Esophagus muscularis mucosa (tissue), 3 donors: Measurements from ENCODE around the gene SRSF2.

Experiments
- EP300 ChIP-seq: sonication (generic); formaldehyde crosslinking; IDR thresholded peaks from one replicate; pipeline ENCODE4 v1.6.1; 2017; ENCODE audit warnings: antibody characterized with exemption
- TF ChIP-seq, protein P1 (sequence below), 3 experiments: fragments of 200-600 bp in 2 of 3; fragments of 450-650 bp in 1 of 3; sonication (generic) in 2 of 3; IDR thresholded peaks; one replicate each; pipeline ENCODE4 v1.5.1; 2017 to 2019; ENCODE audit warnings: antibody characterized with exemption in 3 of 3, mild to moderate bottlenecking in 2 of 3, moderate library complexity in 1 of 3

DNA sequence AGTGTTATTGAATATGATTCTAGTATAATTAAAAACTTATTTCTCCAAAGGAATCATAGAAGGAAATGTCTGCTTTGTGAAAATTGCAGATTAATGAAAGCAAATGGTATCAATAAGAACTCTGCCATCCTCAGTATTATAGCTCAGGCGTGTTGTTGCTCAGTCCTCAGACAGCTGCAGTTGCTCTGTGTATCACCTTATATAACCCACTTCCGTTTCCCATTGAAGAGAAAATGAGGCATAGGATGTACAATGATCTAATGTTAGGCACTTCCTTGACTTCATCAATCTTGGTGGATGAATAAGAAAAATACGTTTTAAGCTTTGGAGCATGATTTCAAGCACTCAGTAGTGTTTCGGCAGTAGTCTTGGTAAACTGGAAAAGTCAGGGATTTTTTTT lies 14.9 kb upstream of the SRSF2 start:
- TF ChIP-seq, protein P1, sequence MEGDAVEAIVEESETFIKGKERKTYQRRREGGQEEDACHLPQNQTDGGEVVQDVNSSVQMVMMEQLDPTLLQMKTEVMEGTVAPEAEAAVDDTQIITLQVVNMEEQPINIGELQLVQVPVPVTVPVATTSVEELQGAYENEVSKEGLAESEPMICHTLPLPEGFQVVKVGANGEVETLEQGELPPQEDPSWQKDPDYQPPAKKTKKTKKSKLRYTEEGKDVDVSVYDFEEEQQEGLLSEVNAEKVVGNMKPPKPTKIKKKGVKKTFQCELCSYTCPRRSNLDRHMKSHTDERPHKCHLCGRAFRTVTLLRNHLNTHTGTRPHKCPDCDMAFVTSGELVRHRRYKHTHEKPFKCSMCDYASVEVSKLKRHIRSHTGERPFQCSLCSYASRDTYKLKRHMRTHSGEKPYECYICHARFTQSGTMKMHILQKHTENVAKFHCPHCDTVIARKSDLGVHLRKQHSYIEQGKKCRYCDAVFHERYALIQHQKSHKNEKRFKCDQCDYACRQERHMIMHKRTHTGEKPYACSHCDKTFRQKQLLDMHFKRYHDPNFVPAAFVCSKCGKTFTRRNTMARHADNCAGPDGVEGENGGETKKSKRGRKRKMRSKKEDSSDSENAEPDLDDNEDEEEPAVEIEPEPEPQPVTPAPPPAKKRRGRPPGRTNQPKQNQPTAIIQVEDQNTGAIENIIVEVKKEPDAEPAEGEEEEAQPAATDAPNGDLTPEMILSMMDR (IDR thresholded peaks at IDR 0.05) = no peak
- no peak for TF ChIP-seq EP300
